ENCODE data around the gene TMBIM1. TPM values are rescaled to one million over a fixed set of nuclear protein-coding genes. Genes with fewer than 3 reads are reported as not detected.

TMBIM1 gene, protein sequence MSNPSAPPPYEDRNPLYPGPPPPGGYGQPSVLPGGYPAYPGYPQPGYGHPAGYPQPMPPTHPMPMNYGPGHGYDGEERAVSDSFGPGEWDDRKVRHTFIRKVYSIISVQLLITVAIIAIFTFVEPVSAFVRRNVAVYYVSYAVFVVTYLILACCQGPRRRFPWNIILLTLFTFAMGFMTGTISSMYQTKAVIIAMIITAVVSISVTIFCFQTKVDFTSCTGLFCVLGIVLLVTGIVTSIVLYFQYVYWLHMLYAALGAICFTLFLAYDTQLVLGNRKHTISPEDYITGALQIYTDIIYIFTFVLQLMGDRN
- total RNA-seq (2013): 144 TPM
- polyA plus RNA-seq (100 to 1,000 TPM; 101 to 139 (median 129) TPM), polyA minus RNA-seq (119 and 177 TPM in 2 replicates), total RNA-seq (119 to 356 (median 155) reads per million in 11 experiments)

DNA sequence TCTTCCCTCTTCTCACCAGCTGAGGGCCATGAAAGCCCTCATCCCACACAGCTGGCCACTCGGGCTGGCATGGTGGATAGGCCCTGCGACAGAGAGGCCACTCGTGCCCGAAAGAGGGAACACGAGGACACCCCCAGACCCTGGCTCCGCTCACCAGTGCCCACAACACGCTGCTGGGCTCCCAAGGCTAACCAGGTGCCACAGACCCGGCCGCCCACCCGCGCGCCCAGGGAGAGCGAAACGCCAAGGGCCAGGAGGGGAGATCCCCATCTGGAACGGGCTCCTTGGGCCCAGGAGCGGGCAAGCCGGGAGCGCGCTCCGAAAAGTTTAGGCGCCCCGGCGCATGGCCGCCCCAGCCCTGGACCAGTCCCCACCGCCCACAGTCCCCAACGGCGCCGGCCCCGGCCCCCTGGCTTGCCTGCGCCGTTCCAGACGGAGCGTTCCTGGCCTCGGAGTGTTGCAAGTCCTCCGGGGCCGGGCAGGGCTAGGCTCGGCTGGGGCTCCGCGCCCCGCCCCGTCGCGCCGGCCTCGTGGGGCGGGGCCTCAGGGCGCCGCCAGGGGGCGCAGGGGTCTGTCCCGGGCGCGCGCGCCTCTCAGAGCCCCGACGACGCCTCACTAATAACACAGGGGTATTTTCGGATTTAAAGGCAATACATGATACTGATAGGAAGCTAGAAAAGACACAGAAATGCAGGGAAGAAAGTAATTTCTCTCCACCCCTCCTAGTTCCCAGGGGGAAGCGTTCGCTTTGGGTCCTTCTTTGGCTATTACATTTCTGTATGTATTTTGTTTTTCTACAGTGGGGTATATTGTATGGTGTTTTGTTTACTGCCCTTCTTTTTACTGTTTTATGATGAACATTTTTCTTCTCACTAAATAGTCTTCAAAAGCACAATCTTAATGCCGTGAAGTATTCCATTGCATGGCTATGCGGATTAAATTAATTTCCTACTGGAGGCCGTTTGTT lies at the start of gene TMBIM1:
Gene TMBIM1, minus strand, starts transcription at position 456 of the 967 bp plus-strand sequence. CDS start 10,362 bp downstream, outside the sequence.
- 2% methylated on average over 48 of the region's 63 CpGs for WGBS (ENCODE audit: insufficient coverage)
- peaks cover 19% of the 10 kb centered on the region for H4K20me1 ChIP-seq (ENCODE audit: insufficient read depth, low read length)
- peak within 1 kb of the TSS; percentile 60 for H2AFZ ChIP-seq (ENCODE audit: insufficient read depth, low read depth, low read length, poor library complexity, severe bottlenecking)
- Mint-ChIP-seq H3K9me3 (peaks cover 0 to 3% (median 0%) of the 10 kb centered on the region in 7 donors), H3K4me1 (peaks cover 64% of the 10 kb centered on the region), H3K4me3 (peak within 1 kb of the TSS; percentile 92 to 97), H3K27ac (peak within 1 kb of the TSS; percentile 96 to 99 (median 98)), H3K27me3 (ENCODE audit: low read depth in 3 of 3) (peaks cover 0 to 2% (median 0%) of the 10 kb centered on the region in 3 donors), H3K36me3 (peaks cover 4 to 16% of the 10 kb centered on the region in 2 donors)
- intact Hi-C loops (cut with micrococcal nuclease): loop anchor here in 1 of 2 donors (5.0 kb wide), 2 partner anchors 90 to 105 kb away; partner anchors contain the start of genes CTDSP1 and SLC11A1
- DNase-seq: peak; percentile 71 to 84 (median 83)
- TF ChIP-seq, protein P1, sequence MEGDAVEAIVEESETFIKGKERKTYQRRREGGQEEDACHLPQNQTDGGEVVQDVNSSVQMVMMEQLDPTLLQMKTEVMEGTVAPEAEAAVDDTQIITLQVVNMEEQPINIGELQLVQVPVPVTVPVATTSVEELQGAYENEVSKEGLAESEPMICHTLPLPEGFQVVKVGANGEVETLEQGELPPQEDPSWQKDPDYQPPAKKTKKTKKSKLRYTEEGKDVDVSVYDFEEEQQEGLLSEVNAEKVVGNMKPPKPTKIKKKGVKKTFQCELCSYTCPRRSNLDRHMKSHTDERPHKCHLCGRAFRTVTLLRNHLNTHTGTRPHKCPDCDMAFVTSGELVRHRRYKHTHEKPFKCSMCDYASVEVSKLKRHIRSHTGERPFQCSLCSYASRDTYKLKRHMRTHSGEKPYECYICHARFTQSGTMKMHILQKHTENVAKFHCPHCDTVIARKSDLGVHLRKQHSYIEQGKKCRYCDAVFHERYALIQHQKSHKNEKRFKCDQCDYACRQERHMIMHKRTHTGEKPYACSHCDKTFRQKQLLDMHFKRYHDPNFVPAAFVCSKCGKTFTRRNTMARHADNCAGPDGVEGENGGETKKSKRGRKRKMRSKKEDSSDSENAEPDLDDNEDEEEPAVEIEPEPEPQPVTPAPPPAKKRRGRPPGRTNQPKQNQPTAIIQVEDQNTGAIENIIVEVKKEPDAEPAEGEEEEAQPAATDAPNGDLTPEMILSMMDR (IDR thresholded peaks at IDR 0.05): peak; percentile 98
- H3K36me3 ChIP-seq (replicated peaks in 1 of 2; ENCODE audit: control insufficient read depth in 1 of 2, insufficient read depth in 2 of 2, low read length in 2 of 2): no peaks in the 10 kb centered on the region
- peak within 1 kb of the TSS; percentile 94 to 96 for H3K27ac ChIP-seq (ENCODE audit: low read depth in 1 of 2, low read length in 2 of 2)
- peak within 1 kb of the TSS; percentile 70 to 90 (median 83) for H3K4me3 ChIP-seq (replicated peaks in 1 of 3; ENCODE audit: low read depth in 2 of 3, low read length in 3 of 3)
- no peaks in the 10 kb centered on the region for H3K9me3 ChIP-seq (replicated peaks in 1 of 2; ENCODE audit: control insufficient read depth in 1 of 2, insufficient read depth in 1 of 2, low read length in 2 of 2)
- H3K27me3 ChIP-seq (ENCODE audit: control insufficient read depth in 2 of 2, insufficient read depth in 2 of 2, low read length in 2 of 2): no peaks in the 10 kb centered on the region
- H3K9ac ChIP-seq (ENCODE audit: insufficient read depth, low read length, poor library complexity, severe bottlenecking): peak within 1 kb of the TSS; percentile 95
- peak within 1 kb of the TSS; percentile 95 for H3K4me2 ChIP-seq (replicated peaks; ENCODE audit: extremely low read depth, low read length, poor library complexity, severe bottlenecking)
- H3K79me2 ChIP-seq (ENCODE audit: insufficient read depth, low read length): peaks cover 50% of the 10 kb centered on the region
- H3K4me1 ChIP-seq (ENCODE audit: control insufficient read depth in 1 of 2, insufficient read depth in 2 of 2, low read length in 2 of 2): peaks cover 65 to 74% of the 10 kb centered on the region in 2 donors

DNA sequence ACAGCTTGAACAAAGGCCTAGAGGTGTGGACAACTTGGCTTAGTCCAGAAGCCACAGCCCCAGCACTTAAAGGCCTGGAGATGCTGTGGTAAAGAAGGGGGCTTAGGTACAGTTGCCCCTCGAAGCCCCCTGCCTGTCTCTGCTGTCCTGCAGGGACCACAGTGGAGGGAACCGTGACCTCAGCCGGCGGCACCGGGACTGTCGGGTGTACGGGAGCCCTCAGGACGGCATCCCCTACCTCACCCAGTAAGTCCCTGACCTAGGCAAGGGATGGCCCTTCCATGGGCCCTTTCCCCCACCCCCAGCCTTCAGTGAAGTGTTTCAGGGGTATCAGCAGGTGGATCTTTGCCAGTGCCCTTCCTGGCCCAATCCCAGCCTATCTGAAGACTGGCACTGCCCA lies 49.1 kb upstream of the TMBIM1 start:
- no peak overlapping the region for H3K4me2 ChIP-seq (replicated peaks; ENCODE audit: extremely low read depth, low read length, poor library complexity, severe bottlenecking)
- Mint-ChIP-seq H3K36me3 (peaks cover 57 to 78% of the 10 kb centered on the region in 2 donors), H3K4me3 (no peak overlapping the region), H3K4me1 (no peaks in the 10 kb centered on the region), H3K27me3 (ENCODE audit: low read depth in 3 of 3) (peaks cover 0 to under 1% (median 0%) of the 10 kb centered on the region in 3 donors), H3K9me3 (peaks cover 0 to 1% (median 0%) of the 10 kb centered on the region in 7 donors), H3K27ac (peak overlapping the region in 1 of 7 donors; percentile 25)
- peaks cover 52 to 69% of the 10 kb centered on the region in 2 donors for H3K36me3 ChIP-seq (replicated peaks in 1 of 2; ENCODE audit: control insufficient read depth in 1 of 2, insufficient read depth in 2 of 2, low read length in 2 of 2)
- H2AFZ ChIP-seq (ENCODE audit: insufficient read depth, low read depth, low read length, poor library complexity, severe bottlenecking): no peak overlapping the region
- intact Hi-C loops (cut with micrococcal nuclease): no loop called here
- H4K20me1 ChIP-seq (ENCODE audit: insufficient read depth, low read length): no peaks in the 10 kb centered on the region
- no peak overlapping the region for H3K9ac ChIP-seq (ENCODE audit: insufficient read depth, low read length, poor library complexity, severe bottlenecking)
- H3K27ac ChIP-seq (ENCODE audit: low read depth in 1 of 2, low read length in 2 of 2): no peak overlapping the region
- H3K4me3 ChIP-seq (replicated peaks in 1 of 3; ENCODE audit: low read depth in 2 of 3, low read length in 3 of 3): no peak overlapping the region
- TF ChIP-seq, protein P1 (IDR thresholded peaks at IDR 0.05): no peak
- H3K4me1 ChIP-seq (ENCODE audit: control insufficient read depth in 1 of 2, insufficient read depth in 2 of 2, low read length in 2 of 2): no peaks in the 10 kb centered on the region
- DNase-seq: no peak
- no CpG with 5 or more reads among the region's 8 CpGs for WGBS (ENCODE audit: insufficient coverage)
- peaks cover 8% of the 10 kb centered on the region for H3K79me2 ChIP-seq (ENCODE audit: insufficient read depth, low read length)
- H3K9me3 ChIP-seq (replicated peaks in 1 of 2; ENCODE audit: control insufficient read depth in 1 of 2, insufficient read depth in 1 of 2, low read length in 2 of 2): no peaks in the 10 kb centered on the region
- H3K27me3 ChIP-seq (ENCODE audit: control insufficient read depth in 2 of 2, insufficient read depth in 2 of 2, low read length in 2 of 2): no peaks in the 10 kb centered on the region
